ENCODE measurements around the gene STON2.

- TF ChIP-seq POLR2A (IDR thresholded peaks at IDR 0.05; ENCODE audit: low read length) (no peak), GATA1 (IDR thresholded peaks at IDR 0.05; ENCODE audit: low read depth, low read length) (no peak)
Observed at GRCh38 chr14:81256289-81256960, 143.7 kb downstream of the STON2 start.
